Keratinocyte (primary cell): ENCODE data around the gene NOTCH4.

Source experiments
- EZH2 ChIP-seq: IDR thresholded peaks from one replicate; pipeline ENCODE4 v1.6.1; 2012; ENCODE audit warnings: inconsistent platforms, mild to moderate bottlenecking, low read length, moderate library complexity
- TF ChIP-seq, protein P1 (sequence below), 3 experiments: IDR thresholded peaks in 1 of 3; conservative IDR thresholded peaks in 1 of 3; optimal IDR thresholded peaks in 1 of 3; 2 replicates in 2 of 3; 3 replicates in 1 of 3; pipeline versions ENCODE3 to v1.5.1; 2011; ENCODE audit warnings: low read length in 3 of 3, mild to moderate bottlenecking in 3 of 3, moderate library complexity in 2 of 3, control low read depth in 1 of 3, inconsistent platforms in 1 of 3; ENCODE audit not compliant: insufficient read depth in 2 of 3; ENCODE audit errors: extremely low read depth in 1 of 3

DNA sequence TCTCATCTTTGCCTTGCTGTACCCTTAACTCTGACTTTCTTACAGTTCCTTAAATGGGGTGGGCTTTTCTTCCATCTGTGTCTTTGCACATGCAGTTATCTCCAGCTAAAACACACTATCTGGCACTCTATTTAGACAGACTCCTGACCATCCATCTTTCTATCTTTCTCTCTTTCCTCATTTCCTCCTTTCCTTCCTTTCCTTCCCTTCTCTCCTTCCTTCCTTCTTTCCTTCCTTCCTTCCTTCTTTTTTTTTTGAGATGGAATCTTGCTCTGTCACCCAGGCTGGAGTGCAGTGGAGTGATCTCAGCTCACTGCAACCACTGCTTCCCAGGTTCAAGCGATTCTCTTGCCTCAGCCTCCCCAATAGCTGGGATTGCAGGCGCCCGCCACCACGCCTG lies 8.2 kb downstream of the NOTCH4 start:
- TF ChIP-seq, protein P1, sequence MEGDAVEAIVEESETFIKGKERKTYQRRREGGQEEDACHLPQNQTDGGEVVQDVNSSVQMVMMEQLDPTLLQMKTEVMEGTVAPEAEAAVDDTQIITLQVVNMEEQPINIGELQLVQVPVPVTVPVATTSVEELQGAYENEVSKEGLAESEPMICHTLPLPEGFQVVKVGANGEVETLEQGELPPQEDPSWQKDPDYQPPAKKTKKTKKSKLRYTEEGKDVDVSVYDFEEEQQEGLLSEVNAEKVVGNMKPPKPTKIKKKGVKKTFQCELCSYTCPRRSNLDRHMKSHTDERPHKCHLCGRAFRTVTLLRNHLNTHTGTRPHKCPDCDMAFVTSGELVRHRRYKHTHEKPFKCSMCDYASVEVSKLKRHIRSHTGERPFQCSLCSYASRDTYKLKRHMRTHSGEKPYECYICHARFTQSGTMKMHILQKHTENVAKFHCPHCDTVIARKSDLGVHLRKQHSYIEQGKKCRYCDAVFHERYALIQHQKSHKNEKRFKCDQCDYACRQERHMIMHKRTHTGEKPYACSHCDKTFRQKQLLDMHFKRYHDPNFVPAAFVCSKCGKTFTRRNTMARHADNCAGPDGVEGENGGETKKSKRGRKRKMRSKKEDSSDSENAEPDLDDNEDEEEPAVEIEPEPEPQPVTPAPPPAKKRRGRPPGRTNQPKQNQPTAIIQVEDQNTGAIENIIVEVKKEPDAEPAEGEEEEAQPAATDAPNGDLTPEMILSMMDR (optimal IDR thresholded peaks at IDR 0.05 in 1 of 3, IDR thresholded peaks at IDR 0.05 in 1 of 3, conservative IDR thresholded peaks at IDR 0.05 in 1 of 3; ENCODE audit: extremely low read depth in 1 of 3, insufficient read depth in 2 of 3, low read length in 3 of 3): no peak
- TF ChIP-seq EZH2: no peak
